ENCODE results near the gene RTTN.
"Not testable (repeated sequence)": the region's sequence is repeated elsewhere in the genome, so short reads cannot be mapped to it uniquely, and the experiment has no call there.

The RTTN gene

DNA sequence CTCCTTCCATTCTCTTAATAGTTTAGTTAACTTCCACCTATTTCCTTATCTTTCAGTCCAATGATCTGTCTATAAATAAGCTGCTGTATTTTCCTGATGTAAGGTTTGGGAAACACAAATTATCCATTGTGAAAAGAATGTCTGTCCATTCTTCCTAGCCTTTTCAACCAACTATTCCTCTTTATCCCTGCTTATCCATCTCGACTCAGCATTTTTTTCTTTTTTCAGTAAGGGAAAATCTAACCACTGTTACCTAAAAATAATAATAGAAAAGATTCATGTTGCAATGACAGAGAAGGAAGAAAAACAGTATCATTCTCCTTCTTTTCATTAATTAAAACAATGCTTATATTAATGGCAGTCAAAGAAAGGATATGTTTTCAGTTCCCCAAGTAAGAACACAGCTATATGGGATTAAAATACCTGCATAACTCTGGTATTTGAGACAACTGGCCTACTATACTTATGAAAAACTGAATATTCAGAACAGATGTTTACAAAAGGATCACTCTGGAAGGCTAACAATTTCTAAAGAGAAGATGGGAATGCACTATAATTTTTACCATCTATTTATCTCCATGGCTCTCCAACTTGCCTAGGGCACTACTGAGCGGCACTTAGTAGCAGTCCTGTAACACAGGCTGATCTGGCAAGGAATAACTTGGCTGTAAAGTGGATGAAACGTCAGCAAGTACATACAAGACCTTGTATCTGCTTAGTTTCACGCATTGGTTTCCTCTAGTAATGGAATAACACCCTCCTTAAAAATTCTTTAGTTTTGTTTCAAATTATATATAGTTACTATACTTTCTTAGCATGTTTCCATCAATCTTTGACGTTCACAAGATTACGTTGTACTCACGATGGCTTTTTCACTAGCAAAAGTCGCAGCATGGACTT lies 57.2 kb downstream of the RTTN start:
- DNase-seq = no peak

DNA sequence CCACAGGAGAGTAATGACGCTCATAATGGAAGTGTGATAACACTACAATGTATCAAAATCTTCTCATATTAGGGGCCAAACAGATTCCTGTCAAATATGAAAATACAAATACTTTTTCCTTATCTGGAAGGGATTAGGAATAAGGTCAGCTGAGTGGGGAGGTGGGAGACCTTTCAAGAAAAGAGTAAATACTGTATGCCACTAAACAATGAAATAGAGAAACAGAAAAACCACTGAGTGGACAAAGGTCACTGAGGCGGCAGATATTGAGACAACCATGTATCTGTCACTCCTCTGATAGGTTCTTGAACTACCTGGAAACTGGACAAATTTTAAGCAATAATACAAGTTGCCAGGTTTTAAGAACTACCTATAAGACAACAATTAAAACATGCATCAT lies 59.3 kb downstream of the RTTN start:
- no peak for DNase-seq

DNA sequence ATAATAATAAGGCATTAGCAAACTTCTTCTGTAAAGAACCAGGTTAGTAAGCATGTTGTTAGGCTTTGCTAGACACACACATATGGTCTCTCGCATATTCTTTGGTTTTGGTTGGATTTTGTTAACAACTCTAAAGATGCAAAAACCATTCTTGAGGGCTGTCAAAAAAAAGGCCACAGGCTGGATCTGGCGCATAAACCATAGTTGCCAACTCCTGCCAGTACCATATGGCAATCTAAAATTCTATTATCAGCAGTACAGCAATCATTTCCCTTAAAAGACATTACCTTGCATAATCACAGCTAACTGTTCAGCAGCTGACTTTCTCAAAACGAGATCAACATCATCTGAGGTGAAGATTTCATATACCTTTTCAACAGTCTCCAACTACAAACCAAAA lies 63.5 kb downstream of the RTTN start:
- DNase-seq = no peak

DNA sequence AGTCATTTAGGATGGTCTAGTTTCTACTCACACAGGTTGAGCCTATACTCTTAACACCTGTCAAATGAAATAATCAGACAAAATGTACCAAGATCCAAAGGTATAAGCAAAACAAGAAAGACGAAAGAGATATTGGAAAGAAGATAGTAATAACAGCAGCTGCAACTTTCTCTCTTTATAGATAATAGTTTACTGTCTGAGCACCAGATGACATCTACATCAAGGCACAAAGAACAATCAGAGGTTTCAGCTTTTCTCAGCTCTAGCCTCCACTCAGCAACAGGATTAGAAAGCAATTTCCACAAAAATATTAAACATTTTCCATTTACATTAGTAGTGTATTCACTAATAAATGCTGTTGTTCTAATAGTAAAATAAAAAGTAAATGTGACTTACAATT lies 66.3 kb downstream of the RTTN start:
- DNase-seq = no peak

DNA sequence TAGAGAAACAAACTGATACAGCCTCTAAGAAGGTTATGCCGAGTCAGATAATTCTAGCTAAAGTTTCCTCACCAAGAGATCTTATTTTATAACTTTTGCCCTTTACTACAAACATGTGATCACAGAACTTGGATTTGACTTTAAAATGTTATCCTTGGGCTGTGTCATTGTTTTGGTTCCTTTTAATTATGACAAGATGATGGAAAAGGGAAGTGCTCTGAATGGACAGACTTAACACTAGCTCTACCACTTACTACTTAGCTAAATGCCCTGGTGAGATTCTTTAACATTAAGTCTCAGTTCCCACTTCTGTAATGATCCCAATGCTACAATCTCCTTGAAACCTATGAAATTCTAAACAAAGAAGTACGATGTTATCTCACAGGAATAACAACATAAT lies 69.9 kb downstream of the RTTN start:
- no peak for DNase-seq

DNA sequence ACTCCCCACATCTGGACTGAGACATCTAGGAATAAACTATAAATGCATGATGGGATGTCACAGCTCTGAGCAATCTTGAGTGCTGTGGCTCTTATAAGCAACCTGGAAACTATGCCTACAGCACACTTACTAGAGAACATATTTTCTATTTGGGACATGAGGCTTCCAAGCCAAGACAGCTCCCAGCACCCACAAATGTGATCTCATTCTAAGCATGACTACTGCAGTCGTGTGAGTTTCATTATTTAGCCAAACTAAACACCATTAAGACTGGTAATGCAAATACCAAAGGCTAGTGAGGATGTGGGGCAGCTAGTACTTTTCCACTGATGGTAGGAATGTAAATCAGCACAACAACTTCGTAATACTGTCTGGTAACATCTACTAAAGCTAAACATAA lies 72.5 kb downstream of the RTTN start:
- DNase-seq = peak; percentile 97

DNA sequence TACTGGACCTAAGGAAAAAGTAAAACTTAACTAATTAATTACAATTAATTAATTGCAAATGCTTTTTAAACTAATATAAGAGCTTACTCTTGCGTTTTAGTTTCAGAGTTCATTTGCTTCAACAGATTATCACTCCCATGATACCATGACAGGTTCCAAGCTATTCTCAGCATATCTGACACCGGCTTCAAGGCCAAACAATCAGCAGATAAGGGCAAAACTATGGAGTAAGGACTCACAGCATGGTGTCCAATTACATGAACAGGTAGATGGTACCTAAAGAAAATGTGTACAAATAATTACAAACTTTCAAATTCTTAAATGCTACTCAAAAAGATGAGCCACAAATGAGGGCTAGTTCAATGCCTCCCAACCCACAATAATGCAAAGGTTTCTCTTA lies 77.2 kb downstream of the RTTN start:
- DNase-seq = no peak

DNA sequence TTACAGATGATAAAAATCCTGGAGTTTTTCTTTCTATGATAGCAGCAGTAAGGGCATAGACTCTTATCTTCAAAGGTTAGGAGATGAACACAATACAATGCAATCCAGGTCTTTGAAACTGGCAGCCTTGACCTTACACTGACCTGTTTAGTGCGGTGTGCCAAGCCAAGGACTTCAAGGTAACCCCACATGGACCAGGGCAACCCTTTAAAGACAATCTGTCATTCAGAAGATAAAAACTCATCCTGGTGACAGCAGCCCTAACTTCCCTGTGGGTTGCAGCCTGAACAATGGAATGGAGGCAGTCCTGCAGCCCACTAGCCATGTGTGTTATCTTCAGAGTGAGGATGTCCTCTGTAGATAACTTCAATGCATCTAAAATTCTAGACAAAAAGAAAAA lies 78.1 kb downstream of the RTTN start:
- no peak for DNase-seq

DNA sequence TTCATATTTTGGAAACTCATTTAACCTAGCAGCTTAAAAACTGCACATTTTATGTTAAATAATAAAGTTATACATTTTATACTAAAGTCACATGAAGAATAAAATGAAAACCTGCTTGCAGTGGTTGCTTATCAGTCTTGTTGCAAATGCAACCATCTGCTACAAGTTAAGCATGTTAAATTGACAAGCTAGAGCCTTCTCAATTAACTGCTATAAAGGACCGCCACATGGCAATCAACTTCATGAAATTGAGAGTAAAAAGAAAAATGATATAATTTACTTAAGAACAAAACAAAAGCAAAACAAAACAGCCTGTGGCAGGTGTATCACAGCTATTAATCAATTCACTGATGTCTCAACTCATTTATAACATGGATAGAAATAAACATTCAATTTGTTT lies 78.7 kb downstream of the RTTN start:
- no peak for DNase-seq

DNA sequence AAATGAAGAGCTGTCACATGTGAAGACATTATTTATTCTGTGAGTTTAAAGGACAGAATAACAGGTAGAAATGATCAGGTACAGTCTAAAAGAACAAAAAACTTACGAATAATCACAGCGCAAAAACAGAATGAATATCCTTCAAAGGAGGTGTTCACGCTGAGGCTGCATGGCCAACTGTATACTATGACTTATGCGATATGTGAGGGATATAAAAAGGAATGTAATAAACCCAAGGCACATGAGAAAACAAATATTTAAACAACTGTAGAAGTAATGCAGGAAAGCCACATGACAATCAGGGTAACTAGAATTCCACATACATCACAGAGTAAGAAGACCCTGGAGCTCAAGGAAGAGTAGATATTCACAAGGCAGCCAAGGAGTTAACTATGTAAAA lies 81.3 kb downstream of the RTTN start:
- DNase-seq = no peak

DNA sequence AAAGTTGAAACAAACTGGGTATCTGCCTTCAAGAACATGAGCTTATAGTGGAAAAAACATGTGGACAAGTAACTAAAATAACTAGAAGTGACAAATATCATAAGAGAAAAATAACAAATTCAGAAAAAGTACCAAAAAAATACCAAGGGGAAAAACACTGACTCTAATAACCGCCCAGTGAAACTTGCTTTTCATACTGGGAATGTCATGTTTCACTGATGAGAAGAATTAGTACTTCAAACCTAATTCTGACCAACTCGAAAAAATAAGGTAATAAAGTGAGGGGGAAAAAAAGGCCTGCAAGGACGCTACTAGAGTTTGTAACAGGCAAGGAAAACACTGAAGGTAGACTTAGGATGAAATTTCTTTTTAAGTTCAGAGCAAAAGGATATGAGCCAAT lies 83.6 kb downstream of the RTTN start:
- DNase-seq = no peak

DNA sequence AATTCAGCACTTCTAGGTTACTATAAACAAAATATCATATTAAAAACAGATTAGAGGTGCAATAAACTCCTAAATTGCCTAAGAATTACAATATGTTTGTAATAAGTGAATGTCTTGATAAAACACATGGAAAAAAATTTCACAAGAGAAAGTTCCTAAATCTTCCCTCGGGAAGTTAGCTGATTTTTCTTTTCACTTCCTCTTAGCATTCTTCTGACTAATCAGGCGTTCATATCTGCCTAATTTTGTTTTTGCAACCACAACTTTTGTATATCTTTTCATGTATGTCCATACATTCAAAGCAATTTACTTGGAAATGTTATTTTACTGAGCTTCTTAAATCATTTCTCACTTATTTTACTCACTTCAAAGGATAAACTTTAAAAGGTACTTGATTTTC lies 88.5 kb downstream of the RTTN start:
- DNase-seq = peak; percentile 44

DNA sequence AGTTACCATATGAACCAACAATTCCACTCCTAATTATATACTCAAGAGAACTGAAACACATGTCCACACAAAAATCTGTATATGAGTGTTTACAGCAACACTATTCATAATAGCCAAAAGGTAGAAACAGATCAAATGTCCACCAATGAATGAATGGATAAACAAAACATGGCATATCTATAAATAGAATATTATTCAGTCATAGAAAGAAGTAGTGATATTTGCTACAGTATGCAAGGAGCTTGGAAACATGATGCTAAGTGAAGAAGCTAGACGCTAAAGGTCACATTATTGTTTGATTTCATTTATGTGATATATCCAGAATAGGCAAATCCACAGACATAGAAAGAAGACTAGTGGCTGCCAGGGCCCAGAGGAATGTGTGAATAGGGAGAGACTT lies 92.0 kb downstream of the RTTN start:
- no peak for DNase-seq

DNA sequence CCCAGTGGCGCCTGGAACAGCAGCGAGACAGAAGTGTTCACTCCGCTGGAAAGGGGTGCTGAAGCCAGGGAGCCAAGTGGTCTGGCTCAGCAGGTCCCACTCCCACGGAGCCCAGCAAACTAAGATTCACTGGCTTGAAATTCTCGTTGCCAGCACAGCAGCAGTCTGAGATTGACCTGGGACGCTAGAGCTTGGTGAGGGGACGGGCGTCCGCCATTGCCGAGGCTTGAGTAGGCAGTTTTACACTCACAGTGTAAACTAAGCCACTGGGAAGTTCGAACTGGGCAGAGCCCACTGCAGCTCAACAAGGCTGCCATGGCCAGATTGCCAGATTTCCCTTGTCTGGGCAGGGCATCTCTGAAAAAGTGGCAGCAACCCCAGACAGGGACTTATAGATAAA lies 94.8 kb downstream of the RTTN start:
- DNase-seq = no peak

DNA sequence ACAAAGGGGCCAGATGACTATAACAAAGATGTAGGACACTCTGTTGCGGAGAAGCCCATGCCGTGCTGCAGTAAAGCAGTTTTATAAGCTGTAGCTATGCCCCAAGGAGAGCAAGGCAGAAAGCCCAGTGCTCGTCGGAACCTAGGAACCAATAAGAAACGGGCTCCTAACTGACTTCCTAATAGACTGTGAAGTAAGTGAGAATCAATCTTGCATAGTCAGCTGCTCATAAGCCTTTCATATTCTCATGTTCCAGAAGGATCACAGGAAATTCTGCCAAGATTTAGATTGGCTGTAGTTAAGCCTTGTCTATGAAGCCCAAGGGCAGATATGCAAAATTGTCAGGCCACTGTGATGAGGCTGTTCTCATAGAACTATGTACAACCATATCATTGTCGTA lies 98.4 kb downstream of the RTTN start:
- no peak for DNase-seq

DNA sequence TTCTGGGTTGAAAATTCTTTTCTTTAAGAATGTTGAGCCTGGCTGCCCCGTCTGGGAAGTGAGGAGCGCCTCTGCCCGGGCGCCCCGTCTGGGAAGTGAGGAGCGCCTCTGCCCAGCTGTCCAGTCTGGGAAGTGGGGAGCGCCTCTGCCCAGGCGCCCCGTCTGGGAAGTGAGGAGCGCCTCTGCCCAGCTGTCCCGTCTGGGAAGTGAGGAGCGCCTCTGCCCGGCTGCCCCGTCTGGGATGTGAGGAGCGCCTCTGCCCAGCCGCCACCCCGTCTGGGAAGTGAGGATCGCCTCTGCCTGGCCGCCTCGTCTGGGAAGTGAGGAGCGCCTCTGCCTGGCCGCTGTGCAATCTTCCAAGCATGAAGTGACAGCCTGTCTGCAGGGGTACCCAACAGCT lies 102.6 kb downstream of the RTTN start:
- DNase-seq = not testable (repeated sequence)

DNA sequence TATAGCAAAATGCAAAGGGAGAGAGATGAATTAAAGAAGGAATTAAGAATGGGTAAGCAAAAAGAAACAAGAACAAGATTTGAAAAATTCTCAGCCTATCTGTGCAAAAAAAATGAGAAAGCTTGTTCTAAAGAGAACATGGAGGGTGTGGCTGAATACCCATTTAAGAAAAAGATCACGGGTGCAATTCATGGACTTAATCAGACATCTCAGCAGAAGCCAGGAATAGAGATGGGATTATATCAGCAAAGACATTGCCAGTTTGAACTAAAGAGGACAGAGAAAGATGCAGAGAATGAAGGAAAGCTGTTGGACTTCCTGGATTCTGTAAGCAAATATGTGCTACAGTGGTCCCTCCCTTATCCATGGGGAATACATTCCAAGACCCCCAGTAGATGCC lies 115.6 kb downstream of the RTTN start:
- DNase-seq = no peak

DNA sequence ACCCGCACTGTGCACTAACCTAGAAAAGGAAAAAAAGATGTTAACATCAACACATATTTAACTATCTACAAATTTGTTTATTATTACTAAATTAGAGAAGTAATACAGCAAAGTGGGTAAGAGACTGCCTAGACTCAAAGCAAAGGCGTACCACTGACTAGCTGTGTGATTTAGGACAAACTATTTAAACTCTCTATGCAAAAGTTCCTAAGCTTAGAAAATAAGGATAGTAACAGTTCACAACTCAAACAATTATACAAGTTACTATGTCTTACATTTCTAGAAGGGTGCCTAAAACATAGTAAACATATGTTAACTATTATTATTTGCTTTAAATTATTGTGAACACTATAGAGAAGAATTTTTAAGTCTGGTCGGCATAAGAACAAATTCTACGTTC lies 119.4 kb downstream of the RTTN start:
- no peak for DNase-seq

DNA sequence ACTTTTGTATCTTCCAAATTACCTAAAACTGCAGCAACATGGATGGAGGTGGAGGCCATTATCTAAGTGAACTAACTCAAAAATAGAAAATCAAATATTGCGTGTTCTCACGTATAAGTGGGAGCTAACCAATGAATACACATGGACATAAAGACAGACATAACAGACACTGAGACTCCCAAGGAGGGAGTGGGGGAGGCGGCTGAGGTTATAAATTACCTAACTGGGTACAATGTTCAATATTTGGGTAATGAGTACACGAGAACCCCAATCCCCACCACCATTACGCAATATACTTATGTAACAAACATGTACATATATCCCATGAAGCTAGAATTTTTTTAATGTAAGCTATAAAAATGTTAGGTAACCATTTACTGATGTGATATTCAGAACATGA lies 119.8 kb downstream of the RTTN start:
- DNase-seq = no peak

DNA sequence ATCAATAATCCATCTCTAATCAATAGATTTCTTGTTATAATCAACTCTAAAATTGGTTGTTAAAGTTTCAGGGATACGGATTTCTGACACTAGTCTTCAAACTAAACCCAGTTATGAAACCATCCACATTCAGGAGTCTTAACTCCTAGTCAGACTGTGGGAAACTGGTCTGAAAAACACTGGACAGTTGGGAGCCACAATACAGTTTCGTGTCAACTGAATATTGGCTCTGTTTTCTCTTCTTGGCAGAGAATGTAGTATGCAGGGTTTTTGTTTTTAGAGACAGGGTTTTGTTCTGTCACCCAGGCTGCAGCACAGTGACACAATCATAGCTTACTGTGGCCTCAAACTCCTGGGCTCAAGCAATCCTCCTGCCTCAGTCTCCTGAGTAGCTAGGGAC lies 123.1 kb downstream of the RTTN start:
- DNase-seq = no peak

DNA sequence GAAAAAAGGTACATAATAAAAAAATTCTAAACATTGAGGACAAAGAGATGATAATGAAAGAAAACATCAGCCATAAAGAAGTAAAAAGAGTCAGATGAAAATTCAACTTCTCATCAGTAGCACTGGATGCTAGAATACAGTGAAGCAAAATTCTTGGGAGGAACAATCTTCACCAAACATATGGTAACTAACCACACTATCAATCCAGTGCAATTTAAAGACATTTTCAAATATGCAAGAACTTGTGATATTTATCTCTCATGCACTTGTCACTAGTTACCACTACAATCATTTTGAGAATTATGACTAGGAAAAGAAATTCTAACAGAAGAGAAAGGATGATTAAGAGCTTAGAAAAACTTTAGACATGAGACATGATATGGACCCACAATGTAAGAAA lies 127.4 kb downstream of the RTTN start:
- DNase-seq = no peak

DNA sequence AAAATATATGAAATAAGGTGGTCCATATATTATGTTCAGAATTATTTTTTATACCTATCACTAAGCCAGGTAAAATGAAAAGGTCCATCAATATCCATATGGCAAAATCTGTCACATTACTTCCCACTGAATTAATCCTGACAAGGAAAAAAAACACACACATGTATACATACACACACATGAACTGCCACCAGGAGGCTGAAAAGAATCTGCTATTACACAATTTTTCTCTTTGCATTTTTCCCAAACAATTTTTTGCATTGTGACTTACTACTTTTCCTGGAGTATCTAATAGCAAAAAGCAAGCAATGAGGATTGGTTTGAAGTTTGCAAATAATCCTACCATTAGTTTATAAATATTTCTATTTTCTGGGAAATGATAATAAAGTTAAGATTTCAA lies 129.6 kb downstream of the RTTN start:
- DNase-seq = no peak

DNA sequence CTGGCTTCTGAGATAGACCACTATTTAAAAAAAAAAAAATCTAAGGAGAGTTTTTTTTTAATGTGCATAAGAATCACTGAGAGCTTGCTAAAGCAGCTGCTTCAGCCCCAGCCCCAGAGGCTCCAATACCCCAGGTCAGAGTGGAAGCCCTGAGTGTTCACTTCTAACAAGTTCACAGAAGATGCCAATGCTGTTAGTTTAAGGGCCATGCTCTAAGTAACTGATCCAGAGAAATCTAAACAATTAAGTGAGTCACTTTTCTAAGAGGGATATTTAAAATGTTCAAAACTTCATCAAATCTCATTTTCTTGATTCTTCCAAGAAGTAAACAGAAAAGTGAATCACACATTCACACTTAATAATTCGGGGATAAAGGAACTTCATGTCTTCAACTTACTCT lies 131.4 kb downstream of the RTTN start:
- peak; percentile 60 for DNase-seq

DNA sequence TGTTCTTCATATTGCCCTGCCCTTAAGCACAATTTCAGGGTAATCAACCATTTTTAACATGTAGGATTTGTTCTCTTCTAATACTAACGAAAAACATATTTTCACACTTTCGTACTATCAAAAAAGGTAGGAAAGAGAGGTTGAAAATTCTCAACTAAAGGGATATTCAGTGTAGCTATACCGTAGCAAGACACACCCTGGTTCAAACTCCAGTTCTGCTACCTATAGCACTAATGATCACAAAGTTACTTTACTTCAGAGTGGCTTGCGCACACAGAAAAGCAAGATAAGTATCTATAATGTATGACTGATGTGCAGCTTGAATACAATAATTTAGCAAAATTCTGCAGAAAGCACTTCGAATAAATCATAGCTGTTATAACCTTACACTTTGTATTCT lies 132.1 kb downstream of the RTTN start:
- DNase-seq = no peak

DNA sequence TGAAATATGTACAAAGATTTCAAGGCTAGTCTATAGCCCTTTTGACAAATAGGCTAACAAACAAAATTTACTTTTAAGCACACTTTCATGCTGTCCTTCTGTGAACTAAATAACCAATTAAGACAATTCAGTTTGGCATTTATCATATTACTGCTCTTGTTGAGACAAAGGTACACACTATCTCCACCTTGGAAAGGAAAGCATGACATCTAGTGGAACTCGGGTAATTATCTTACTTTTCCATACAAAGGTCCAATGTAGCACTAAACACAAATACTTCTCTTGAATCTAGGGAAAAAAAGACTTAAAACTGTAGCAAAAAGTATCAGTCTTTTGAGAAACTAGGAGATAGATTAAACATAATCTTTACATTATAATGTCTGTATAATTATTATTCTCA lies 132.8 kb downstream of the RTTN start:
- no peak for DNase-seq
